ENCODE data around the gene ZDHHC13. TPM values are rescaled to one million over a fixed set of nuclear protein-coding genes. Genes with fewer than 3 reads are reported as not detected.

Gene ZDHHC13
- polyA plus RNA-seq, 2 of the 4 experiments (the other 2 are of a cell fraction), result 17.6 to 34.3 TPM

DNA sequence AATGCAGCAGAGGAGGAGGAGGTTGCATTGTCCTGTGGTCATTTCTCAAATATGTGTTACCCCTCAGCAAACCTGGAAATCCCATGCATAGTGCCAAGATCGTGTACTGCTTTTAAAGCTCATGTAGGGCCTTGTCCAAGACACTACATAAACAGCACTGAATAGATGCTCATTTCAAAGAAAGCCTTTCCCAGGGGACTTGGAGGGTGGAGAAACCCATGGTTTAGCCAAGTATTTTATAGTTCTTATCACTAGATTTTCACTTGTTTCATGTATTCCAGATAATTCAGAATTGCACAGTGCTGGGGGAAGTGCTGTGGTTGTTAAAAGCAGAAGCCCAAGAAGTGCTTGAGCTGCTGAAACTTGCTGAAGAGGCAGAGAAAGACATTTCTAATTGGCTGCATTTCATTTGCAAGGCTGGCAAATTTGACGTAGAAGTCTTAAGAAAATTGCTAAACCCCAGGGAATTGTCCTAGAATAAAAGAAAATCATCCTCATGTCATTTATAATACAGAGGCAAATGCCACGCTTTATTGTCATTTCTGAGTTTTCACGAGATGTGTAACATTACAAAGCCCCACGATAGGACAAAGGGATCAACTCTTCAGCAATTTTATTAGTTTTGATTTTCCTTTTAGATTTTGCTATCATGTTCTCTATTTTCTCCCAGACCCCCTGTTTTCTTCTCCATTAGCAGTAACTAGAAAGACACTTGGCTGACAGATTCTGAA, 64.7 kb downstream of the ZDHHC13 start:
- Histone ChIP-seq H3K27ac (no peak overlapping the region), H3K4me1 (no peaks in the 10 kb centered on the region), H3K4me3 (no peak overlapping the region), H3K4me2 (no peak overlapping the region), H3K9me3 (no peaks in the 10 kb centered on the region)
- ATAC-seq (no peak), DNase-seq (ENCODE audit: low read depth in 1 of 2, low spot score in 1 of 2) (no peak), FAIRE-seq (no peak)
- CTCF ChIA-PET, result no interaction called here
- POLR2A ChIA-PET, result no interaction called here
- WGBS (ENCODE audit: missing lambda C conversion rate), result 76% methylated on average over 5 of the region's 5 CpGs
- TF ChIP-seq CHD4 (IDR thresholded peaks at IDR 0.05; ENCODE audit: borderline replicate concordance) (no peak), FOSB (CRISPR knock-in tag; IDR thresholded peaks at IDR 0.05) (no peak), MYC (IDR thresholded peaks at IDR 0.05; ENCODE audit: borderline replicate concordance, low read length) (no peak), RFX5 (IDR thresholded peaks at IDR 0.05) (no peak), SREBF2 (IDR thresholded peaks at IDR 0.05) (no peak), CHD2 (IDR thresholded peaks at IDR 0.05; ENCODE audit: low read length, partially characterized antibody) (no peak)
- TF ChIP-seq, protein P1, sequence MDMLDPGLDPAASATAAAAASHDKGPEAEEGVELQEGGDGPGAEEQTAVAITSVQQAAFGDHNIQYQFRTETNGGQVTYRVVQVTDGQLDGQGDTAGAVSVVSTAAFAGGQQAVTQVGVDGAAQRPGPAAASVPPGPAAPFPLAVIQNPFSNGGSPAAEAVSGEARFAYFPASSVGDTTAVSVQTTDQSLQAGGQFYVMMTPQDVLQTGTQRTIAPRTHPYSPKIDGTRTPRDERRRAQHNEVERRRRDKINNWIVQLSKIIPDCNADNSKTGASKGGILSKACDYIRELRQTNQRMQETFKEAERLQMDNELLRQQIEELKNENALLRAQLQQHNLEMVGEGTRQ (IDR thresholded peaks at IDR 0.05), result no peak
- TF ChIP-seq, protein P2, sequence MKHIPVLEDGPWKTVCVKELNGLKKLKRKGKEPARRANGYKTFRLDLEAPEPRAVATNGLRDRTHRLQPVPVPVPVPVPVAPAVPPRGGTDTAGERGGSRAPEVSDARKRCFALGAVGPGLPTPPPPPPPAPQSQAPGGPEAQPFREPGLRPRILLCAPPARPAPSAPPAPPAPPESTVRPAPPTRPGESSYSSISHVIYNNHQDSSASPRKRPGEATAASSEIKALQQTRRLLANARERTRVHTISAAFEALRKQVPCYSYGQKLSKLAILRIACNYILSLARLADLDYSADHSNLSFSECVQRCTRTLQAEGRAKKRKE (CRISPR knock-in tag; IDR thresholded peaks at IDR 0.05; ENCODE audit: low read depth), result no peak

DNA sequence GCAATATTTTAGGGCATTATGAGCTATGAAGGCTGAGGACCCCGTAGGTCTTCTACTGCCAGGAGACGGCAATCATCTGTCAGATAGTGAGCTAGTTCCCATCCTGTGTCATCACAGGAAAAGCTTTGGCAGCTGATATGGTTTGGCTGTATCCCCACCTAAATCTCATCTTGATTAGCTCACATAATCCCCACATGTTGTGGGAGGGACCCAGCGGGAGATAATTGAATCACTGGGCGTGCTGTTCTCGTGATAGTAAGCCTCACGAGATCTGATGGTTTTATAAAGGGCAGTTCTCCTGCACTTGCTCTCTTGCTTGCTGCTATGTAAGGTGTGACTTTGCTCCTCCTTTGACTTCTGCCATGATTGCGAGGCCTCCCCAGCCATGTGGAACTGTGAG, 66.7 kb downstream of the ZDHHC13 start:
- TF ChIP-seq FOSL2 (IDR thresholded peaks at IDR 0.05) (no peak), FOSL2 (CRISPR knock-in tag; IDR thresholded peaks at IDR 0.05) (no peak), HEYL (CRISPR knock-in tag; IDR thresholded peaks at IDR 0.05) (no peak), CBX8 (IDR thresholded peaks at IDR 0.05) (no peak), PHF8 (IDR thresholded peaks at IDR 0.05; ENCODE audit: borderline replicate concordance, low read depth) (no peak), FOSB (CRISPR knock-in tag; IDR thresholded peaks at IDR 0.05) (no peak)
- TF ChIP-seq, protein P3, sequence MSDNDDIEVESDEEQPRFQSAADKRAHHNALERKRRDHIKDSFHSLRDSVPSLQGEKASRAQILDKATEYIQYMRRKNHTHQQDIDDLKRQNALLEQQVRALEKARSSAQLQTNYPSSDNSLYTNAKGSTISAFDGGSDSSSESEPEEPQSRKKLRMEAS (IDR thresholded peaks at IDR 0.05), result no peak
- WGBS (ENCODE audit: missing lambda C conversion rate), result 95% methylated on average over 7 of the region's 7 CpGs
- no peak overlapping the region for H3K27ac ChIP-seq
- ChIA-PET CTCF (no interaction called here), POLR2A (no interaction called here)
- H3K4me2 ChIP-seq, result no peak overlapping the region
- ATAC-seq (no peak), DNase-seq (ENCODE audit: low read depth in 1 of 2, low spot score in 1 of 2) (no peak), FAIRE-seq (no peak)
- no peaks in the 10 kb centered on the region for H3K9me3 ChIP-seq
- H3K4me1 ChIP-seq, result no peaks in the 10 kb centered on the region
- no peak overlapping the region for H3K4me3 ChIP-seq

DNA sequence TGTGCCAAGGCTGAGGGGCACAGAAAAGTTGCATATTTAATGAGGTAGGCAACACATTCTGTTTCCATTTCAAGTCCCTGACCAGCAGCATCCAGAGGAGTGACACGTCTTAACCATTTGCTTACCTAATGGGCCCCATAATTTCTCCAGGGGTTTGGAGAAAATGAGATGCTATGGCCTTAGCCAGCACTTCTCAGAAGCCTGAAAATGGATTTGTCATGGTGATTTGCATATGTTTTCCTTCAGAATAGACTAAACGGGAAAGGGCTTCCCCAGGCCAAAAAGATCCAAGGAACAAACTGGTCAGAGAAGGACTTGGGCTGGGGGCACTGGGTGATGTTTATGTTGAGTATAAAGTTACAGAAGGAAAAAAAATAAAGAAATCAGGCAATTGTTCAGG, 68.1 kb downstream of the ZDHHC13 start:
- FAIRE-seq (no peak), ATAC-seq (no peak), DNase-seq (ENCODE audit: low read depth in 1 of 2, low spot score in 1 of 2) (no peak)
- no peak overlapping the region for H3K27ac ChIP-seq
- H3K4me3 ChIP-seq, result no peak overlapping the region
- POLR2A ChIA-PET, result no interaction called here
- 58% methylated on average over 2 of the region's 2 CpGs for WGBS (ENCODE audit: missing lambda C conversion rate)
- CTCF ChIA-PET, result no interaction called here
- H3K4me2 ChIP-seq, result no peak overlapping the region
- TF ChIP-seq GATA3 (IDR thresholded peaks at IDR 0.05; ENCODE audit: borderline replicate concordance) (no peak), PHF8 (IDR thresholded peaks at IDR 0.05; ENCODE audit: borderline replicate concordance, low read depth) (no peak)
- no peaks in the 10 kb centered on the region for H3K9me3 ChIP-seq
- H3K4me1 ChIP-seq, result no peaks in the 10 kb centered on the region

DNA sequence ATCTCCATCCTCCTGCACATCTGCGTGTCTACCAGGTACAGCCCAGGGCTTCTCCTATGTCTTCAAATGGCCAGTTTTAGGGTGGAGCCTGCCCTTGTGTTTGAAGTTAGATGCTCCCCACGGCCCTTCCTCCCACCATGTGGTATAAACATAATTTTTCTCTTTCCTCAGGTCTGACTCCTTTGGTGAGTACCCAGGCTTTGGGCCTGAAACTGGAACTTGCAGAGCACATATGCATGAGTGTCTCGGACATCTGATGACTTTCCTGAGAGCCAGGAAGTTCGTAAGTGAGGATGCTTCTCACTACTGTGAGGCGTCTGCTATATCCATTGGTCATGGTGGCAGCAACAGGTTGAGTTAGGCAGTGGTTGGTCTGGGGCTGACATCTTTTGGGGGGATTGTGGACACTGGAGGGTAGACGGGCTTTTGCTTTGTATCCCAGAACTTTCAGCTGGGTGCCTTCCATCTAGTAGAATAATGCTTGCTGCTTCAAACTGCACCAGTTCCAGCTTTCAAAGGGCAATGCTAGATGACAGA, 68.6 kb downstream of the ZDHHC13 start:
- CTCF ChIA-PET, result no interaction called here
- POLR2A ChIA-PET, result no interaction called here
- DNase-seq (ENCODE audit: low read depth in 1 of 2, low spot score in 1 of 2) (no peak), FAIRE-seq (no peak), ATAC-seq (no peak)
- H3K4me2 ChIP-seq, result no peak overlapping the region
- 50% methylated on average over 6 of the region's 6 CpGs for WGBS (ENCODE audit: missing lambda C conversion rate)
- no peak overlapping the region for H3K4me3 ChIP-seq
- H3K27ac ChIP-seq, result no peak overlapping the region
- H3K4me1 ChIP-seq, result no peaks in the 10 kb centered on the region
- TF ChIP-seq, protein P3 (IDR thresholded peaks at IDR 0.05), result no peak
- TF ChIP-seq HOXB5 (CRISPR knock-in tag; IDR thresholded peaks at IDR 0.05) (no peak), ZSCAN20 (CRISPR knock-in tag; IDR thresholded peaks at IDR 0.05) (no peak), TP53 (CRISPR knock-in tag; IDR thresholded peaks at IDR 0.05) (no peak), HDAC2 (IDR thresholded peaks at IDR 0.05) (no peak), RFX5 (IDR thresholded peaks at IDR 0.05) (no peak), MYC (IDR thresholded peaks at IDR 0.05; ENCODE audit: borderline replicate concordance, low read length) (no peak), GATA3 (IDR thresholded peaks at IDR 0.05; ENCODE audit: borderline replicate concordance) (no peak), RARB (CRISPR knock-in tag; IDR thresholded peaks at IDR 0.05) (no peak)
- H3K9me3 ChIP-seq, result no peaks in the 10 kb centered on the region
